ENCODE results near the gene GCNA. TPM values are rescaled to one million over a fixed set of nuclear protein-coding genes. Genes with fewer than 3 reads are reported as not detected.
A peak's percentile ranks its signal among the peaks of the same experiment; 100 is the strongest.

Gene GCNA
- total and polyA plus RNA-seq, 7 donors, result 0.98 to 9.1 (median 3.7) TPM

DNA sequence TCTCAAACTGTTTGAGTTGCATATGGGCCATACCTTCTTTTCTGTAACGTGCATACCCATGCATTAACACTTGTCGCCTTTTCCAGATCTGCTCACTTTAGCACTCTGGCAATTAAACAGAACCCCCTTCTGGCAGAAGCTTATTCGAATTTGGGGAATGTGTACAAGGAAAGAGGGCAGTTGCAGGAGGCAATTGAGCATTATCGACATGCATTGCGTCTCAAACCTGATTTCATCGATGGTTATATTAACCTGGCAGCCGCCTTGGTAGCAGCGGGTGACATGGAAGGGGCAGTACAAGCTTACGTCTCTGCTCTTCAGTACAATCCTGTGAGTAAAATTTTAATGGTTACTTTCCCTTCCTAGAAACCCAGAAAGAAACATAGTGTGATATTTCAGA lies 40.5 kb upstream of the GCNA start:
- no peak for TF ChIP-seq CTCF (IDR thresholded peaks at IDR 0.05)
- DNase-seq (no peak), ATAC-seq (no peak)
- H3K4me3 ChIP-seq, result peak overlapping the region; percentile 82
- peaks cover 28% of the 10 kb centered on the region for H3K4me1 ChIP-seq
- 59 to 74% (median 66%) methylated on average over 9 of the region's 9 CpGs for WGBS, 3 donors
- intact Hi-C loops (cut with DNase I), result no loop called here
- peak overlapping the region; percentile 61 for H3K27ac ChIP-seq
- peaks cover 0 to 8% of the 10 kb centered on the region in 2 donors for H3K36me3 ChIP-seq (ENCODE audit: insufficient read depth in 1 of 2, low read depth in 1 of 2)
- no peaks in the 10 kb centered on the region for H3K9me3 ChIP-seq
- H3K27me3 ChIP-seq (ENCODE audit: insufficient read depth in 3 of 3, low read length in 2 of 3), result no peaks in the 10 kb centered on the region

GRCh38 chrX:71540801-71541200 lies 37.4 kb upstream of the GCNA start:
- Histone ChIP-seq H3K36me3 (ENCODE audit: insufficient read depth in 1 of 2, low read depth in 1 of 2) (peaks cover 0 to 24% of the 10 kb centered on the region in 2 donors), H3K27me3 (ENCODE audit: insufficient read depth in 3 of 3, low read length in 2 of 3) (peaks cover 0 to 3% (median 0%) of the 10 kb centered on the region in 3 donors), H3K4me3 (no peak overlapping the region), H3K27ac (peak overlapping the region; percentile 61), H3K4me1 (peaks cover 37% of the 10 kb centered on the region), H3K9me3 (no peaks in the 10 kb centered on the region)
- no peak for DNase-seq
- intact Hi-C loops (cut with DNase I), result no loop called here
- WGBS, 3 donors, result 47 to 61% (median 53%) methylated on average over 3 of the region's 3 CpGs
- no peak for ATAC-seq
- no peak for TF ChIP-seq CTCF (IDR thresholded peaks at IDR 0.05)

DNA sequence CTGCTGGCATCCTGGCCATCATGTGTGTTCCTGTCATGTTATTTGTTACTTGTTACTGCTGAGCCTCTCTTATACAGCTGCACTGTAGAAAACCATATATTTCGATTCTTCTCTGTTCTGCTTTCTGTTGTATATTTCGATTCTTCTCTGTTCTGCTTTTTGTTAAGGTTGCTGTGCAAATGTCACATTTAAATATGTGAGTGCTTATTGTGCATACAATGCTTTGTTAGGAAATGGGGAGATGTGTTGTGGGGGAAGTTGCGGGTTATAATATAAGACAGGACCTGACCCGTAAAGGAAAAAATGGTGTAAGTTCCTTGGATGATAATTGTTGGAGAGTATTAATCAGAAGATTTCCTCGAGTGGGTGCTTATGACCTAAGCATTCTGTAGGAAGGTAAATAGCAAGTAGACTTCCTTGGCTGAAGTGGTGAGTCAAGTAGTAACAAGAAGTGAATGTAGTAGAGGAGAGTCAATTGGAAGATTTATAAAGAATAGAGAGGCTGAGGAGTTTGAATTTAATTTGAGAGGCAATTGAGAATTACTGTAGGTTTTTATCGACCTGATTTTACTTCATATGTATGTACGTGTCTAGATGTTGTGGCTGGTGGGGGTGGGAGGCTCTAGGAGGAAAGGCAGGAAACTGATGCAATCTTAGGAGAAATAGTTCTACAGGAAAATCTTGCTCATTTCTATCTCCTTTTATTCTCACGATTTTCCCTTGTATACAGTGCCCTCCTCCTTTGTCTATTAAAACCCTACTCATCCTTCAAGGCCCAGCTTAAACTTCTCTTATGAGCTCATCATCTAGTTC lies 36.8 kb upstream of the GCNA start:
- Histone ChIP-seq H3K9me3 (no peaks in the 10 kb centered on the region), H3K36me3 (ENCODE audit: insufficient read depth in 1 of 2, low read depth in 1 of 2) (peaks cover 0 to 30% of the 10 kb centered on the region in 2 donors), H3K27me3 (ENCODE audit: insufficient read depth in 3 of 3, low read length in 2 of 3) (peaks cover 0 to 3% (median 0%) of the 10 kb centered on the region in 3 donors), H3K4me1 (peaks cover 37% of the 10 kb centered on the region), H3K4me3 (no peak overlapping the region), H3K27ac (peak overlapping the region; percentile 61)
- no peak for TF ChIP-seq CTCF (IDR thresholded peaks at IDR 0.05)
- DNase-seq, result no peak
- no peak for ATAC-seq
- 44 to 55% (median 46%) methylated on average over 8 of the region's 8 CpGs for WGBS, 3 donors
- intact Hi-C loops (cut with DNase I), result no loop called here

GRCh38 chrX:71542411-71542810 lies 35.8 kb upstream of the GCNA start:
- Histone ChIP-seq H3K27me3 (ENCODE audit: insufficient read depth in 3 of 3, low read length in 2 of 3) (peaks cover 0 to 3% (median 0%) of the 10 kb centered on the region in 3 donors), H3K4me3 (no peak overlapping the region), H3K36me3 (ENCODE audit: insufficient read depth in 1 of 2, low read depth in 1 of 2) (peaks cover 0 to 40% of the 10 kb centered on the region in 2 donors), H3K4me1 (peaks cover 32% of the 10 kb centered on the region), H3K9me3 (no peaks in the 10 kb centered on the region), H3K27ac (peak overlapping the region; percentile 61)
- DNase-seq, result no peak
- TF ChIP-seq CTCF (IDR thresholded peaks at IDR 0.05), result no peak
- intact Hi-C loops (cut with DNase I), result no loop called here
- ATAC-seq, result peak in 1 of 4 donors; percentile 21
- WGBS, 3 donors, result 36 to 45% (median 43%) methylated on average over 1 of the region's 1 CpG
